ENCODE measurements around the gene MSL3B.
A peak's percentile ranks its signal among the peaks of the same experiment; 100 is the strongest.

MSL3B gene

DNA sequence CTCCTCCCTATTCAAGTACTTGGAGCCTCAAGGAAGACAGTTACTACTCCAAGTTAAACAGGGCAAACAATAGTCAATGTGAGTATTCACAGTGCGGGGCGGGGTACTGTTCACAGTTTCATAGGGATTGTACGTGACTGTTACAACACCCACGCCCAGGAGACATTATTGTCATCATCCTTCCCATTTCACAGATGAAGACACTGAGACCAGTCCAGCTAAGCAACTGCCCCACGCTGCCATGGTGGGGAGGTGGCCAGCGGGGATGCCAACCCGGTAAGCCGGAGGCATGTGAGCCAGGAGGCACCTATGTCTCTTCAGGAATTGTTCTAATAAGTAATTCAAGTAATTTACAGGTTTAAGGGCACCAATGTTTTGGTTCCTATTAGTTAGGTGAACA lies 14.8 kb downstream of the MSL3B start:
- no peak for DNase-seq (ENCODE audit: low spot score)

DNA sequence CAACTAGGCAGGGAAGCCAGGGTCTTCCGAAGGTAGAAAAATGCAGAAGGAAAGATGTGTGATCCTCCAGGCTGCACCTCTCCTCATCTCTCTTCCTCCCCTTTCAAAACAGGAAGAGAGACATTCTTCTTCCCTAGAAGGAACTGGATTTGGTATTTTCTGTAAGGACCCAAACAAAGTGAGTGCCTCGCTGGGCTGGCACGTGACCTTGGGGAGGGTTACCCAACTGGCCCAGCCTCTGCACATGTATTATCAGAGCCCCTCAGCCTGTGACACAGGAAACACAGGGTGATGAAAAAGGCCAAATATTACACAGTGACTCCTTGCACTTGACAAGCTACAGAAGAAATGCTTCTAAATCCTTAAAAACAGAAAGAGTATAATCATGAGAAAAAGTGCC lies 16.1 kb downstream of the MSL3B start:
- no peak for DNase-seq (ENCODE audit: low spot score)

DNA sequence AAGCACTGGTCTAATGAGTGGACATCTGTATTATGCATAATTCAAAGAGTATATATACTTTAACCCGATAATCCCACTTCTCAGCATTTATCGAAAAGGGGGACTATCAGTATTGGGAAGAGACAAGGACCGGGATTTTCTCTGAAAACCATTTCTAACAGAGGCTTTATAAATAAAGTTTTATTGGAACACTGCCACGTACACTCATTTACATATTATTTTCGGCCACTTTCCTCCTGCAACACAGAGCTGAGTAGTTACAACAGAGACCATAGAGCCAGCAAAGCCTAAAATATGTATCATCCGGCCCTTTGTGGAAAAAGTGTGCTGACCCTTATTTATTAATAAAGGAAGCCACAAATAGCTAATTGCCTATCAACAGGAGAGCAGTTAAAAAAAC lies 17.0 kb downstream of the MSL3B start:
- DNase-seq (ENCODE audit: low spot score), result no peak

DNA sequence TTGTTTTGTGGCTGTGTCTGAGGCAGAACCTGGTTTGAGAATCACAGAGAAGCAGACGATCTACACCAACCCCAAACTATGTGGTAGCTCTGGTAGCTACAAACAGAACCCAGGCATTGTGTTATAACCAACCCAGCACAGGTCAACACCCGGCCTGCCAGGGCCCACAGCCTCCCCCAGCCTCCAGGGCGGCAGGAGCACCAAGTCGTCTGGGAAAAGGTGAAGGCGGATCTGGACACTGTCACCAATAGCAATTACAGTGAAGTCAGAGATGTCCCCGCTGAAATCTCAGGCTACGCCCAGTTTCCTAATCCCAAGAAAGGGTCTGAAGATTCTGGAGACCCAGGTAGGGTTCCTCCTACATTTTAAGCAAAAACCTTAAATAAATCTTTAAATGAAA lies 17.4 kb downstream of the MSL3B start:
- no peak for DNase-seq (ENCODE audit: low spot score)

DNA sequence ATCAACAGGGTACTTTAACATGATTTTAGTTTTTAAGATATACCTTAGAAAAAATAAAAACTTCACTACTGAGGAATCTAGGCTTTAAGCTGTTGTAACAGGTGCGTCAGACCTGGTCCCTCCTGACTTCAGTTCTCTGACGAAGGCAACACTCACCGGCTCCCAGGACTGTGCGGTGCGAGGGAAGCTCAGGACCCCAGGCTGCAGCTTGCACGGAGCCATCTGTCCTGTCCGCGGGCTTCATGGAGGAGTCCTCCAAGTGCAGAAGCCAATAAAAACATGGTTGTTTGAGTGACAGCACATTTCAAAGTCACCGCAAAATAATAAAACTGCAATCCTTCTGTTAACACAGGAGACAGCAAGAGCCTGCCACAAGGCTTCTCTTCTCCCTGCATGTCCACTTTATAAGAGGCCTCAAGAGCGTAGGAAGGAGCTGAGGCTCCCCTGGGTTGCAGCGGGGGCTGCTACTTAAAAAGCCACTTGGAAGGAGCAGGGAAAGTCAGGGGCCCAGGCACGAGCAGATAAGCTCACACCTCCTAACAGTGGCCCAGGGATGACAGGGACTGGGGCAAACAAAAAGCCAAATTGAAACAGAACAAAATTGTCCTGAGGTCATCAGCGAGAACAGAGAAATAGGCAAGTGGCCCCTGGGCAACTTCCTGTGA lies 18.4 kb downstream of the MSL3B start:
- DNase-seq (ENCODE audit: low spot score), result no peak

DNA sequence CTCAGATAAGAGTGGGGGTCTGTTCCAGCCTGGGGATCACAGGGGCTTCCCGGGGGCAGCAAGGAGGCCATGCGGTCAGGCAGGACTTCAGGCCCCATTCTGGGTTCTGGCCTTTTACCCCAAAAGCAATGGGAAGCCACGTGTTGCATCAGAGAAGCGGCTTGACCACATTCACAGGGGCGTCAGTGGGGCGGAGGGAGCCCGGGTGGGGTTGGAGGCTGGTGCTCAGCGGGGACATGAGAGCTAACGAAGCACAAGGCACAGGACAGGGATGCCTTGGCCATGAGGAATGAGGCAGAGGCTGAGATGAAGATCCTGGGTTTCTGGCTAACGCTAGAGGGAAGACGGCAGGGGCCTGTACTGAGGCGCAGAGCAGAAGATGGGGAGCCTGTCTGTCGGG lies 19.9 kb downstream of the MSL3B start:
- DNase-seq (ENCODE audit: low spot score), result no peak

DNA sequence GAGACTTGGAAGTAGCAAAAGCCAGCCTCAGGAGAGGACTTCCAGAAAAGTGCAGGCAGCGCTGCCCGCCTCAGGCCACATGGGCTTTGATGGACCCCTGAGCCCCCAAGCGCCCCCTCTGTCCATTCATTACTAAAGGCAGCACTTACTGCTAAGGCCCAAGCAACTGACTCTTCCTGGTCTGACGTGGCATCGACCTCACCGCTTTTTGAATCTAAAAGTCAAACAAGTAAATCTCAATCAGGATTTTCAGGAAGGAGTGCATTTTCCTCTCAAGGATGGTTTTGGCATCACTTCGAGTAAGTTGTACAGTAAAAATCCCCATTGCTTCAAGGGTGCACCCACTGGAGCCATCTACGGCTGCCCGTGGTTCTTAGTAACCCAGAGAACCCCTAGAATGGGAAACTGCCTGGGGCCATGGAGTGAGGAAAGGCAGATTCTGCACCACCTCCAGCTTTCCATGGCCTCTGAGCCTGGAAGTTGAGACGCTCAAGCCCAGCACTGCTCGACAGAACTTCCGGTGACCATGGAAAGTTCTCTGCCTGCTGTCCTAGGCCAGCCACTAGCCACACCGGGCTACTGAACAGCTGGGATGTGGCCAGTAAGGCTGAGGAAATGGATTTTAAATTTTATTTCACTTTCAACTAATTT lies 20.8 kb downstream of the MSL3B start:
- no peak for DNase-seq (ENCODE audit: low spot score)

DNA sequence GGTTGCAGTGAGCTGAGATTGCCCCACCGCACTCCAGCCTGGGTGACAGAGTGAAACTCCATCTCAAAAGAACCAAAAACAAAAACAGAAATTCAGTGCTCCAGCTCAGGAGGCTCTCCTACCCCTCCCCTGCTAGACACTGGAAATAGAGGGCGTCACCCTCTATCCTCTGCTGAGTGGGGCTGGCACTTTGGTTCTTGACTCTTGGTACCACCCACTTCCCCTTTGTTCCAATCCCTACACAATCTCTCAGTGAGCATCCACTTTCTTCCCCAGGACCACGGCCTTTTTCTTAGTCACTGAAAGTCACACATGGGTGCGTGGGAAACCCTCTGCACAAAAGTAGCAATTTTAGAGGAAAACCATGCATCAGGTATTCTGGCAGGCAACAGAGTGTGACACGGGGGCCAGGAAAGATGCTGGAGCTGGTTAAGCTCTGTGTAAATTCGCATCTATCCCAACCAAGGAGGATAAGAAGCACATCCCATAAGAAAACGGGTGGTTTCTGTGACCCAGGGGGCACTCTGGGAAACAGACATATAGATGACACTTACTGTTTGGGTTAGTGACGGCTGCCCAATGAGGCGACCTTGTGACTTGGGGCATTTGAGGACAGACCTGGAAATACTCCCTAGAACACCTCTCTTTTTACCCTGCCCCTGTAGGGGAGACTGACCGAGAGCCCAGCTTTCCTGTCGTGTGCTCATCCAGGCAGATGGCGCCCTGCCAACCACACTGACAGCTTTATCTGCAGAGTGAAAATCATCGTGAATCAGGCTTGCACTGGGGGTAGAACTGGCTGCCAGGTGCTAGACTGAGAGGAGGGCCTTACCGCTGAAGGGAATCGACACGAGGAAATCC lies 21.6 kb downstream of the MSL3B start:
- DNase-seq (ENCODE audit: low spot score), result no peak

DNA sequence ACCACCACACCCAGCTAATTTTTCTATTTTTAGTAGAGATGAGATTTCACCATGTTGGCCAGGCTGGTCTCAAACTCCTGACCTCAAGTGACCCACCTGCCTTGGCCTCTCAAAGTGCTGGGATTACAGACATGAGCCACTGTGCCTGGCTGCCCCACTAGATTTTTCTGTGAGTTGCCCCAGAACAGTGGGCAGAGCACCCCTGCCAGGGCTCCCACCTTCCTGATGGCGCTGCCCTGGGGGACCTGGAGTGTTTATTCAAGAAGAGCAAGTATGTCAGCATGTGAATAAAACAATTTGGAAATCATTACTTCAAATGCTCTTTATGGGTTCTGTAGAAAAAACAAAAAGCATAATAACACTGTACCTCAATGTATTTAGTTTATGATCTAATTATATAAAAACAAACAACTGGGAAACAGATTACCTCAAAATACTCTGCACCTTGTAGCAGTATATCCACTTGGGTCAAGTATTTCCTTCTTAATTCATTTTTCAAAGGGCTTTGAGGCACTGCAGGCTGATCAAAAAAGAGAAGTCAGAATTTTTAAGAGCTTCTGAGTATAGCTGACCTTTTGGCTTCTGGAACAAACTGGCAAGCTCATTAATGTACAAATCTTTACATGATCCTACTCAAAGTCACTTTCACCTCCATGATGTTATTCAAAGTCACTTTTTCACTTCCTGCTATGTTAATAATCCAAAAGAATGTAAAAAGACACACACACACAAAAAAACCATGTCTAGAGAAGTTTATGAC lies 22.7 kb downstream of the MSL3B start:
- DNase-seq (ENCODE audit: low spot score), result no peak

DNA sequence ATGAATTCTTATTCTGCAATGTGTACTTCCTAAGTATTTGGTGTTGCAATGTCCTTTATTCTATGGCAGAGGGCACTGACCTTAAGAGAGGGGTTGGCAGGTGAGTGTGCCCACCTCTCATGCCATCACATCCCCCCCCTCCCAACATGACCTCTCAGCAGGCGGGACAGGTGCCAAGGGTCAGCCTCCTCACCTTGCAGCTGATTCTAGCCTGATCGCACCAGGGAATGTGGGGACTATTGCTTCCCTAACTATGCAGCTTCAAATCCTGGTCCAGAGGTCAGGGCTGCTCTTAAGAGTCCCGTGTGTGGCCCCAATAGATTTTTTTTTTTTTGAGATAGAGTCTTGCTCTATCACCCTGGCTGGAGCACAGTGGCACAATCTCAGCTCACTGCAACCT lies 23.4 kb downstream of the MSL3B start:
- no peak for DNase-seq (ENCODE audit: low spot score)

DNA sequence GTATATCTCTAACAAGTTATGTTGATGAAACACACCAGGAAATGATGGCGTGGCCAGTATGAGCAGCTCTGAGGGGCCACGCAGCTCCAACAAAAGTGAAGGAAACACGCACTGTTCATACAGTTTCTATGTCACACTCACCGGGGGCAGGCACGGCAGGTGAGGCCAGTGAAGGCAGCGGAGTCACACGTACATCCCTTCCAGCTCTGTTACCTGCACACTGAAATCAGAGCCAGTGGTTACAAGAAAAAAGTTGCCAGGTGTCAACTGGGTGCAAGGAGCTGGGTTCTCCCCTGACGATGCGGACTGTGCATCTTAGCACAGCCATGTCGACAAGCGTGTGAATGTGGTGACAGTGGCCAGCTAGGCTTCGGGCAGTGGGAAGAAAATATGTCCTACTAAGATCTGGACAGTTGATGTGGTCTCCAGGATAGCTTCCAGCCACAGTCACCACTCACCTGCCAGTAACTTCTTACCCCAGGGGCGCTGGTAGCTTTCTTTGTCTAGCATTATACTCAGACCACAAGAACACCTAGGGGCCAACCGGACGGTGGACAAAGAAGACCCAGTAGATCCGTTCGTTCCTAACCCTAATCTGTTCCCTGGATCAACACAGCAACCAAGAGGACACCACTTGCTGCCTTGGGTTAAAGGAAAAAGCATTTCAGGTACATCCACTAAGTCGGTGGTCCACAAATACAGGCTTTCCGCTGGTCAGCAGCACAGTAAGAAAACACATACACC lies 23.9 kb downstream of the MSL3B start:
- no peak for DNase-seq (ENCODE audit: low spot score)

DNA sequence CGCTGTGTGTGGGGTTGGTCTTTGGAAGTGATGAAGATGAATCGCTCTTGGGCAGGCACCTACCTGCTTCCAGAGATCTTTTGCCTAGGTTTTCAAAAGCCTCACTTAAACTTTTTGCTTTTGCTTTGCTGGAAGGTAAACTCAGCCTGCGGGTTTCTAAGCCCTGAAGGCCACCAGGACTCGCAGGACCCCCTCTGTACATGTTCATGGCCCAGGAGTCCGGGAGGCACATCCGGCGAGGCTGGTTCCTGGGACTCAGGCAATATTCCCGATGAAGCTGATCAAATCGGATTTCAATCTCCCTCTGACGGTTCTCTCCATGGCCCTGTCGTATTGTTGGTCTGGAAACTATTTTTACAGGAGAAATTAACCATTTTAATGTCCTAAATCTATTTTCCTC lies 27.0 kb downstream of the MSL3B start:
- no peak for DNase-seq (ENCODE audit: low spot score)

DNA sequence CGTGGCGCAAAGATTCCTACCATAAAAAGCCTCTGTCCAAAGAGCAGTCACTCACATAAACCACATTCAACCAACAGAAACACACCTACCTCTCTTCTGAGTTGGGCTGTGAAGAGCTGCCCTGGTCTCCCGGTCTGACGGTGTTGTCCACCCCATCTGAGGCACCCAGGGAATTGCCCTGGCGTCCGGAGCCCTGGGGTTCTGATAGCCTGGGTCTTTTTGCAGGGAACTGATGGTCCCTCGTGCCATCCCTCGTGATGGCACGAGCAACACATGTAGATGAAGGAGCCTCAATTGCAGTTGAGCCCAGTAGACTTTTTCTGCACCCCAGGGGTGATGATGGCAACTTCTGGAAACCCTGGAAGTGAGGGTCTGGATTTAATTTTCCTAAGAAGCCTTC lies 27.7 kb downstream of the MSL3B start:
- DNase-seq (ENCODE audit: low spot score), result no peak

DNA sequence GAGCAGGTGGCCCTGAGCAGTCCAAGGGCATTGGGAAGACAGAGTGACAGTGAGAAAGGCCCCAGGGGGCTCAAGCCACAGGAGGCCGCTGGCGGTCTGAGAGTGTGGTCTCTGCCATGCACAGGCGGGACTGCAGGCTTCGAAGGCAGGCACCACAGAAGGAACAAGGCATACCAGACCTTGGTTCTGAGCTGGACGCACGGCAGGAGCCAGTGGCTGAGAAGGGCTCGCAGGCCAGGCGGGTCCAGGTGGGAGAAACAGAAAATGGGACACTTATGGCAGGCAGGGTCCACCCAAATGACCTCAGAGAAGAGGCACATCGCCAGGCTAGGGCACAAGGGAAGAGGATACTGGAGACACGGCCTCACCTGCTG lies 28.8 kb downstream of the MSL3B start:
- no peak for DNase-seq (ENCODE audit: low spot score)

DNA sequence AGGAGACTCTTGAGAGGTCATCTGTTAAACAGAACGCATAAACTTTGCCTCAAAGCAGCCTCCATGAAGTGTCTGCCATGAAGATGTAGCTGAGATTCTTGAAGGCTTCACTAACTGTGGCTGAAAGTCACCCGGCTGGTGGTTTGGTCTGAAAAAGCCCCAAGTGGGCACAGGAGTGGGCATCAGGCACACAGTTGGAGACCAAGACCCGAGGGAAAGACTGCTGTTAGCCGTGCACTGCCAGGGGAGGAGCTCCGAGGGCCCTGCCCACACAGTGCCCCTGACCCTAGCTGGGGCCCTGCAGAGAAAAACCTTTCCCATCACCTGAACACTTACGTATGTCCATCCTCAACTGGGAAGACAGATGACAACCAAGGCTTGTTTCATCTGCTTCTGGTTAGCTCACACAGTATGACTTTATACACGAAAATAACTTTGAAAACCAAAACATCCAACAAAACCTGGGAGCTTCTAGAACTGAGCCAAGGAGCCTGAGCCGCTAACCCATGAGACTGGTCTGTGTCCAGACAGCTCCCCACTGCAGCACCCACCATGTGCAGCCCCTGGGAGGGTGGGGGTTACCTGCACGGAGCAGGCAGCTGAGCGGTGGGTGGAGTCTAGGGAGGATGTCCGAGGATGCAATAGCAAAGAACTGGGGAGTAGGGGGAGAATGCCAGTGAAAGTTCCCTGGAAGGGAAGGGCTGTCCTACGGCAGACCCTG lies 29.3 kb downstream of the MSL3B start:
- no peak for DNase-seq (ENCODE audit: low spot score)

DNA sequence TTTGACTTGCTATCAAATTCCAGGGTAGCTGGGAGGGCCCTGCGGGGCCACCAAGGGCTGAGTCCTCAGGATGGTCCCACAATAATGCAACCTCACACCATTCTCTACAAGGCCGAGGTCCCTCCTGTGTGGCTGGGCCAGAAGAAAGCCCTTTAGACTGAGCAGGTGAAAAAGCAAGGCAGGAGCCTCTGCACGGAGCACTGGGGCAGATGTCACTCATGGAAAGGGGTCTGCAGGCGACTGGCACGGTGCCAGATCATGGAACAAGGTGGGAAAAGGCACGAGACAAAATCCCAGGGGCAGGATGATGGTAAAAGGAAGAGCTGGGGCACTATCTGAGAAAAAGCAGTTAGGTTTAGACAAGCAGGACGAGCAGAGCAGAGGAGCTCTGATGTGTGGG lies 29.9 kb downstream of the MSL3B start:
- peak; percentile 37 for DNase-seq (ENCODE audit: low spot score)

DNA sequence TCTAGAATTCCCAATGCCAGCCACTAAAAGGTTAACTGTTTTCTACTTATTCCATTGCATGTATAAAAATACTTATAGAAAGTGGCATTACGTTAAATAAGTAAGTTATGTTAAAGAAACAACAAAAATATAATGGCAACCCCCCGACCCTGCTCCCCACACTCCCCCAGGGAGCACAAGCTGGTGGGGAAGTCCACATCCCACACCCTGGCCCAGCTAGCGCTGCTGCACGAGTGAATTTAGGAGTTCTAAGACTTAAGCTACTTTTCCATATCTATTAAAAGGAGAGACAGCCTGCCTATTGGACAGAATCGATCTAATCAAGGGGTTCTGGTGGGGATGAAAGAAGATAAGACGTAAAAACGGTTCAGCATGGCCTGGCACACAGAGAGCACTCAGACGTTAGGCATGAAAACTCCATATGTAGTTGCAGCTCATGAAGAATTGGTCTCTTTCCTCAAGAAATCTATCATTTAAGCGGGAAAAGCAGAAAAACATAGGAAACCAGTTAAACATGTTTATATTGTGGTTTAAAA lies 30.4 kb downstream of the MSL3B start:
- DNase-seq (ENCODE audit: low spot score), result no peak

DNA sequence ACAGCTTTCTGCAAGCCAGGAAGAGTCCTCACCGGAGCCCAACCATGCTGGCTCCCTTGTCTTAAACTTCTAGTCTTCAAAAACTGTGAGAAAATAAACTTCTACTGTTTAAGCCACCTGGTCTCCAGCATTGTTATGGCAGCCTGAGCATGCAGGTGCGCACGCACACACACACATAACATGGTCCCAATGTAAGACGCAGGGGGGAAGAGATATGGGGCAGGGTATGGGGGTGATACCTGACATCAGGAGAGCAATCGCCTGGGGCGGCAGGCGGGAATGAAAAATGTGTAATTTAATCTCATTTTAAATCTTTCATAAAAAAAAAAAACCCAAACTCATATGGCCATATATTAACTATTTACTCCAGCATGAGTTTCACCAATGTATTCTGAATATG lies 31.8 kb downstream of the MSL3B start:
- DNase-seq (ENCODE audit: low spot score), result no peak

DNA sequence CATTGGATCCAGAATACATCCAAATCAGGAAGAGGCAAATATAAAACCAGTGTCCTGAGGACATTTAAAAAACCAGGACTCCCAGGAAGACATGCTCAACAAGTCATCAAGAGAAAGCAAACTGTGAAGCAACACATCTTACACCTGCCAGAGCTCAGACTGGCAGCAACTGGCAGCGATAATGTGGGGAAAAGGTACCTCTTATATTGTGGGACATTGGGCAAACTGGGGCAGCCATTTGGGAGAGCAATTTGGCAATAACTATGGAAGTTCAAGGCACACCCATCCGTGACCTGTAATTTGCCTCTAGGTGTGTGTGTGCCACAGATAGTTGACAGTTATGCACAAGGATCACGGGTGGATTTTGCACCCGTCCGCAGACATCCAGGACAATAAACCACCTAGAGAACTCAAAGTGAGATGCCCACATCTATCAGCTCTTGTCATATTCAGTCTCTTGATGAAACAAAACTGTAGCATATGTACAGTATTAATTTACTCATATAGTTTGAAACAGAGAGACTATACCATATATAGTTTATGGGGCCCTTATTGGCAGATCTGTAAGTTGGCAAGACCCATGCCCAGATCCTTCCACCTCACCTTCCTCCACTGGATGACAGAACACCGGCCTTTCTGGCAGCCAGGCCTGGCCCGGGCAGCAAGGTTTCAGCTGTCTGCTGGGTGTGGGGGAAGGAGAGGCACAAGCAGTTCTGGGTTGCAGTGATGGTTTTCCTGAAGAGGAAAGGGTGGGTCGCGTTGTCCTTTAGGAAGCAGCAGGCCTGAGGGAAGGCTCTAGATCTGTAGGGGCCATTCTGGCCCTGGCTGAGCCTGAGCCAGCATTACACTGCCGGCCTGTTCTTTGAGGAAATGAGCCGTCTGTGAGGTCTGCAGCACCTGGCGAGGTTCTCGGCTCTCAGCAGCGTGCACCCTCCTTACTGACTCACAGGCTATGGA lies 32.7 kb downstream of the MSL3B start:
- DNase-seq (ENCODE audit: low spot score), result no peak

DNA sequence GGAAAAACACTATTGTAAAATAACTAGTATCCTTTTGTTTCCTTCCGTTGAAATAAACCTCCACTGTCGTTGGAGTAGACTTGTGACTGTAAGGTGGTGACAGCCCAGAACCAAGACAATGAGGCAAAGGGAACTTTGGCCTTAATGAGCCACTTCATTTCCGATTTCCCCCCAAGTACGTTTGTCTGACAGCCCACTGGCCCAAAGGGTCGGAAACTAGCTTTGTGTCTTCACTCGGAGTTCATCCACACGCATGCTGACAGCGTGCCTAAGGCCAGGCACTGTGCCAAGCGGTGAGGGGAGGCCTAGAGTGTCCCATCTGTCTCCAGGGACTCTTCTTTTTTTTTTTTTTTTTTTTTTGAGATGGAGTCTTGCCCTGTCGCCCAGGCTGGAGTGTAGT lies 34.8 kb downstream of the MSL3B start:
- DNase-seq (ENCODE audit: low spot score), result no peak

Measured in ureter (tissue), 1 donor.